Lung (tissue), 12 donors: ENCODE measurements around the gene CTTN. TPM values are rescaled to one million over a fixed set of nuclear protein-coding genes. Genes with fewer than 3 reads are reported as not detected.

Experiments
- ATAC-seq: fragments of 200-7000 bp; cut with Tn5 transposase; one replicate; pipeline ENCODE4 v1.9.1; 2020; ENCODE audit warnings: moderate number of reproducible peaks; ENCODE audit not compliant: insufficient read depth, low FRiP score
- DNase-seq, 3 donors: peaks; one replicate each; pipeline ENCODE4 v3.0.0-alpha.2; 2013 to 2017
- H3K27ac ChIP-seq, 2 donors: one replicate each; pipeline ENCODE4 v1.5.1; 2013; ENCODE audit warnings: mild to moderate bottlenecking in 2 of 2, moderate library complexity in 2 of 2, control low read depth in 1 of 2, inconsistent platforms in 1 of 2, low read depth in 1 of 2, low read length in 1 of 2
- H3K27me3 ChIP-seq, 3 donors: one replicate each; pipeline ENCODE4 v1.5.1; 2013; ENCODE audit warnings: low read length in 2 of 3; ENCODE audit not compliant: control insufficient read depth in 3 of 3, insufficient read depth in 3 of 3
- H3K36me3 ChIP-seq, 4 donors: one replicate each; pipeline ENCODE4 v1.5.1; 2013; ENCODE audit warnings: low read length in 4 of 4, mild to moderate bottlenecking in 1 of 4, moderate library complexity in 1 of 4; ENCODE audit not compliant: control insufficient read depth in 4 of 4, insufficient read depth in 4 of 4
- H3K4me1 ChIP-seq, 5 donors: one replicate each; pipeline ENCODE4 v1.5.1; 2013; ENCODE audit warnings: low read length in 5 of 5, mild to moderate bottlenecking in 2 of 5, moderate library complexity in 1 of 5; ENCODE audit not compliant: control insufficient read depth in 5 of 5, insufficient read depth in 5 of 5
- H3K4me3 ChIP-seq: one replicate; pipeline ENCODE4 v1.5.1; 2013; ENCODE audit warnings: mild to moderate bottlenecking, control low read depth, moderate library complexity
- H3K9ac ChIP-seq, 2 donors: one replicate each; pipeline ENCODE4 v1.5.1; 2013; ENCODE audit warnings: low read length in 2 of 2, control low read depth in 1 of 2; ENCODE audit not compliant: insufficient read depth in 1 of 2
- H3K9me3 ChIP-seq, 4 donors: one replicate each; pipeline ENCODE4 v1.5.1; 2013; ENCODE audit warnings: low read length in 3 of 4, mild to moderate bottlenecking in 1 of 4, moderate library complexity in 1 of 4; ENCODE audit not compliant: control insufficient read depth in 4 of 4, insufficient read depth in 3 of 4
- WGBS, 2 donors: extraction: QIAGEN DNeasy Blood & Tissue Kit; methylation state at CpG; one replicate each; pipeline ENCODE4 v1.1.7; 2013; 5-methylcytosine and 5-hydroxymethylcytosine counted together
- polyA plus RNA-seq, 2 donors: library from polyadenylated mRNA; stranded (reverse); fragments of 200-250 nt; gene quantifications; one replicate each; pipeline ENCODE4 v1.2.1, GENCODE V29; 2013
- total RNA-seq, 2 donors: library from RNA; depleted of rRNA in 1 of 2; stranded (reverse); fragments of >200 nt in 1 of 2; gene quantifications; one replicate each; pipeline ENCODE4 v1.2.1, GENCODE V29; 2014 to 2021
- TF ChIP-seq, protein P1 (sequence below): IDR thresholded peaks from 2 replicates; pipeline ENCODE4 v1.5.1; 2012; ENCODE audit warnings: mild to moderate bottlenecking; ENCODE audit errors: control extremely low read depth, extremely low read depth
- donor health status: control.
- donor health status: control.
- donor health status: Bipolar disorder and iron deficiency.
- donor health status: healthy.
- donor health status: DM: yes; HTN: yes; CAD: no.

The CTTN gene
- total and polyA plus RNA-seq, 4 donors = 89.8 to 235 (median 154) TPM

GRCh38 chr11:70368961-70369360 lies 29.4 kb upstream of the CTTN start:
- DNase-seq = no peak

DNA sequence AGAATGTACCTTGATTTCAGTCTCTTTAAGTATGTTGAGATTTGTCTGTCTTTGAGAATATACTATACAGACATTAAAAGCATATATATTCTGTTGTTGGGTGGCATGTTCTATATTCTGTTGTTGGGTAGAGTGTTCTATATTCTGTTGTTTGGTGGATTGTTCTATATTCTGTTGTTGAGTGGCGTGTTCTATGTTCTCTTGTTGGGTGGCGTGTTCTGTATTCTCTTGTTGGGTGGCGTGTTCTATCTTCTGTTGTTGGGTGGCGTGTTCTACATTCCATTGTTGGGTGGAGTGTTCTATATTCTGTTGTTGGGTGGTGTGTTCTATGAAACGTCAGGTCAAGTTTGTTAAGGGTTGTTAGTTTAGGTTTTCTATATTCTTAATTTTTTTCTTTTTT lies 27.1 kb upstream of the CTTN start:
- H3K36me3 ChIP-seq = peaks cover 14 to 23% (median 17%) of the 10 kb centered on the region in 4 donors
- H3K27me3 ChIP-seq = no peaks in the 10 kb centered on the region
- H3K27ac ChIP-seq = no peak overlapping the region
- H3K4me1 ChIP-seq = peaks cover 0 to 1% (median 0%) of the 10 kb centered on the region in 5 donors
- H3K9me3 ChIP-seq = no peaks in the 10 kb centered on the region
- TF ChIP-seq, protein P1, sequence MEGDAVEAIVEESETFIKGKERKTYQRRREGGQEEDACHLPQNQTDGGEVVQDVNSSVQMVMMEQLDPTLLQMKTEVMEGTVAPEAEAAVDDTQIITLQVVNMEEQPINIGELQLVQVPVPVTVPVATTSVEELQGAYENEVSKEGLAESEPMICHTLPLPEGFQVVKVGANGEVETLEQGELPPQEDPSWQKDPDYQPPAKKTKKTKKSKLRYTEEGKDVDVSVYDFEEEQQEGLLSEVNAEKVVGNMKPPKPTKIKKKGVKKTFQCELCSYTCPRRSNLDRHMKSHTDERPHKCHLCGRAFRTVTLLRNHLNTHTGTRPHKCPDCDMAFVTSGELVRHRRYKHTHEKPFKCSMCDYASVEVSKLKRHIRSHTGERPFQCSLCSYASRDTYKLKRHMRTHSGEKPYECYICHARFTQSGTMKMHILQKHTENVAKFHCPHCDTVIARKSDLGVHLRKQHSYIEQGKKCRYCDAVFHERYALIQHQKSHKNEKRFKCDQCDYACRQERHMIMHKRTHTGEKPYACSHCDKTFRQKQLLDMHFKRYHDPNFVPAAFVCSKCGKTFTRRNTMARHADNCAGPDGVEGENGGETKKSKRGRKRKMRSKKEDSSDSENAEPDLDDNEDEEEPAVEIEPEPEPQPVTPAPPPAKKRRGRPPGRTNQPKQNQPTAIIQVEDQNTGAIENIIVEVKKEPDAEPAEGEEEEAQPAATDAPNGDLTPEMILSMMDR = no peak
- H3K4me3 ChIP-seq = no peak overlapping the region
- DNase-seq (no peak), ATAC-seq (no peak)
- no peak overlapping the region for H3K9ac ChIP-seq
- 78 to 79% methylated on average over 5 of the region's 5 CpGs for WGBS, 2 donors

More at GRCh38 chr11:70368961-70369360, 29.4 kb upstream of the CTTN start:
- Histone ChIP-seq H3K9ac (no peak overlapping the region), H3K36me3 (peaks cover 15 to 29% (median 17%) of the 10 kb centered on the region in 4 donors), H3K27me3 (no peaks in the 10 kb centered on the region), H3K4me3 (no peak overlapping the region), H3K9me3 (no peaks in the 10 kb centered on the region), H3K4me1 (peaks cover 0 to 1% (median 0%) of the 10 kb centered on the region in 5 donors), H3K27ac (no peak overlapping the region)
- TF ChIP-seq, protein P1 = no peak
- no peak for ATAC-seq
- WGBS, 2 donors = 97 to 100% methylated on average over 2 of the region's 2 CpGs

GRCh38 chr11:70372076-70372475 lies 26.3 kb upstream of the CTTN start:
- no peak overlapping the region for H3K9ac ChIP-seq

More at GRCh38 chr11:70372076-70372475, 26.3 kb upstream of the CTTN start:
- no peaks in the 10 kb centered on the region for H3K9me3 ChIP-seq
- no peak overlapping the region for H3K27ac ChIP-seq
- peaks cover 14 to 27% (median 17%) of the 10 kb centered on the region in 4 donors for H3K36me3 ChIP-seq
- TF ChIP-seq, protein P1 = no peak
- H3K4me3 ChIP-seq = no peak overlapping the region
- DNase-seq (no peak), ATAC-seq (no peak)
- H3K4me1 ChIP-seq = peaks cover 0 to under 1% (median 0%) of the 10 kb centered on the region in 5 donors
- H3K27me3 ChIP-seq = no peaks in the 10 kb centered on the region
- 91 to 97% methylated on average over 8 of the region's 8 CpGs for WGBS, 2 donors
